Testis (tissue), 2 donors: ENCODE data around the gene MRPL18.
"Not testable (repeated sequence)": the region's sequence is repeated elsewhere in the genome, so short reads cannot be mapped to it uniquely, and the experiment has no call there.

Source experiments
- POLR2A ChIP-seq: fragments of 450-650 bp; IDR thresholded peaks from one replicate; pipeline ENCODE4 v1.6.1; 2017; ENCODE audit warnings: antibody characterized with exemption, mild to moderate bottlenecking, moderate library complexity
- TF ChIP-seq, protein P1 (sequence below), 3 experiments: fragments of 450-650 bp in 2 of 3; fragments of 200-600 bp in 1 of 3; sonication (generic) in 1 of 3; IDR thresholded peaks; one replicate each; pipeline ENCODE4 v1.5.1; 2016 to 2019; ENCODE audit warnings: antibody characterized with exemption in 3 of 3, mild to moderate bottlenecking in 2 of 3, moderate library complexity in 1 of 3

DNA sequence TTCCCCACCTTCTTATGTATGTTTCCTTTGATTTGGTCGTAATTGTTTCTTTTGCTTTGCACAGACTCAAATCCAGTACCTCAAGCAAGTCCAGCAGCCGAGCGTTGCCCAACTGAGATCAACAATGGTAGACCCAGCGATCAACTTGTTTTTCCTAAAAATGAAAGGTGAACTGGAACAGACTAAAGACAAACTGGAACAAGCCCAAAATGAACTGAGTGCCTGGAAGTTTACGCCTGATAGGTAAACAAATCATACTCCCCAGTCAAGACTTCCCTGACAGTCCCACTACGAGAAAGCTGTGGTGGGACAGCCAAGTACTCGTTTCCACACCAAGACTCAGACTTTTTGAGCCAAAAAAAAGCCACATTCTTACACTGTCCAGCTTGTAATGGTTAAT is 42.1 kb upstream of the MRPL18 start:
- TF ChIP-seq POLR2A, result not testable (repeated sequence)
- TF ChIP-seq, protein P1, sequence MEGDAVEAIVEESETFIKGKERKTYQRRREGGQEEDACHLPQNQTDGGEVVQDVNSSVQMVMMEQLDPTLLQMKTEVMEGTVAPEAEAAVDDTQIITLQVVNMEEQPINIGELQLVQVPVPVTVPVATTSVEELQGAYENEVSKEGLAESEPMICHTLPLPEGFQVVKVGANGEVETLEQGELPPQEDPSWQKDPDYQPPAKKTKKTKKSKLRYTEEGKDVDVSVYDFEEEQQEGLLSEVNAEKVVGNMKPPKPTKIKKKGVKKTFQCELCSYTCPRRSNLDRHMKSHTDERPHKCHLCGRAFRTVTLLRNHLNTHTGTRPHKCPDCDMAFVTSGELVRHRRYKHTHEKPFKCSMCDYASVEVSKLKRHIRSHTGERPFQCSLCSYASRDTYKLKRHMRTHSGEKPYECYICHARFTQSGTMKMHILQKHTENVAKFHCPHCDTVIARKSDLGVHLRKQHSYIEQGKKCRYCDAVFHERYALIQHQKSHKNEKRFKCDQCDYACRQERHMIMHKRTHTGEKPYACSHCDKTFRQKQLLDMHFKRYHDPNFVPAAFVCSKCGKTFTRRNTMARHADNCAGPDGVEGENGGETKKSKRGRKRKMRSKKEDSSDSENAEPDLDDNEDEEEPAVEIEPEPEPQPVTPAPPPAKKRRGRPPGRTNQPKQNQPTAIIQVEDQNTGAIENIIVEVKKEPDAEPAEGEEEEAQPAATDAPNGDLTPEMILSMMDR (IDR thresholded peaks at IDR 0.05), result not testable (repeated sequence)
